ENCODE results near the gene CLP1. TPM values are rescaled to one million over a fixed set of nuclear protein-coding genes. Genes with fewer than 3 reads are reported as not detected.

CLP1 gene
- total RNA-seq, 1 donor from 2014 or later: 12.5 TPM

- Histone ChIP-seq H3K4me1 (peaks cover 29% of the 10 kb centered on the region), H3K36me3 (no peaks in the 10 kb centered on the region), H3K9me3 (no peaks in the 10 kb centered on the region), H3K27ac (peak overlapping the region; percentile 84), H3K4me3 (peak overlapping the region; percentile 73), H3K27me3 (ENCODE audit: low read depth) (no peaks in the 10 kb centered on the region)
- intact Hi-C loops (cut with DNase I): no loop called here
- DNase-seq (no peak), ATAC-seq (peak; percentile 33 to 40)
- TF ChIP-seq CTCF (IDR thresholded peaks at IDR 0.05): no peak
These were observed 19.9 kb upstream of the CLP1 start for GRCh38 chr11:57637626-57638004.

- intact Hi-C loops (cut with DNase I): no loop called here
- Histone ChIP-seq H3K27ac (peak overlapping the region; percentile 84), H3K4me1 (peaks cover 29% of the 10 kb centered on the region), H3K4me3 (peak overlapping the region; percentile 73), H3K27me3 (ENCODE audit: low read depth) (no peaks in the 10 kb centered on the region), H3K36me3 (no peaks in the 10 kb centered on the region), H3K9me3 (no peaks in the 10 kb centered on the region)
- peak; percentile 90 to 96 for ATAC-seq
- TF ChIP-seq CTCF (IDR thresholded peaks at IDR 0.05): no peak
- DNase-seq: peak; percentile 72
These were observed 19.4 kb upstream of the CLP1 start for GRCh38 chr11:57638005-57638781.

GRCh38 chr11:57638811-57639320 is 18.7 kb upstream of the CLP1 start:
- Histone ChIP-seq H3K27ac (peak overlapping the region; percentile 84), H3K27me3 (ENCODE audit: low read depth) (no peaks in the 10 kb centered on the region), H3K36me3 (no peaks in the 10 kb centered on the region), H3K9me3 (no peaks in the 10 kb centered on the region), H3K4me3 (peak overlapping the region; percentile 73), H3K4me1 (peaks cover 29% of the 10 kb centered on the region)
- DNase-seq (no peak), ATAC-seq (peak; percentile 11 to 35)
- TF ChIP-seq CTCF (IDR thresholded peaks at IDR 0.05): no peak
- intact Hi-C loops (cut with DNase I): no loop called here

GRCh38 chr11:57639321-57640067 is 18.1 kb upstream of the CLP1 start:
- no peak for DNase-seq
- peak overlapping the region; percentile 41 for H3K27ac ChIP-seq

More at GRCh38 chr11:57639321-57640067, 18.1 kb upstream of the CLP1 start:
- peaks cover 34% of the 10 kb centered on the region for H3K4me1 ChIP-seq
- no peak for TF ChIP-seq CTCF (IDR thresholded peaks at IDR 0.05)
- no peaks in the 10 kb centered on the region for H3K27me3 ChIP-seq (ENCODE audit: low read depth)
- peak overlapping the region; percentile 73 for H3K4me3 ChIP-seq
- intact Hi-C loops (cut with DNase I): loop anchor here (5.0 kb wide), 1 partner anchor 72 kb away; the partner anchor contains the start of gene UBE2L6
- no peaks in the 10 kb centered on the region for H3K36me3 ChIP-seq
- H3K9me3 ChIP-seq: no peaks in the 10 kb centered on the region
- ATAC-seq: no peak
